Lower lobe of right lung (tissue), 2 donors: ENCODE data around the gene TRAK1. TPM values are rescaled to one million over a fixed set of nuclear protein-coding genes. Genes with fewer than 3 reads are reported as not detected.

Experiments used
- ATAC-seq, 2 donors: fragments of 200-7000 bp; cut with Tn5 transposase; one replicate each; pipeline ENCODE4 v1.9.1; 2020 to 2022; ENCODE audit warnings: mild to moderate bottlenecking in 2 of 2, moderate library complexity in 2 of 2
- DNase-seq: peaks from one replicate; pipeline ENCODE4 v3.0.0-alpha.2; 2020
- H3K27ac ChIP-seq: fragments of 200-600 bp; one replicate; pipeline ENCODE4 v1.8.0; 2022
- H3K27me3 ChIP-seq: fragments of 200-600 bp; one replicate; pipeline ENCODE4 v1.8.0; 2022; ENCODE audit warnings: low read depth
- H3K36me3 ChIP-seq: fragments of 200-600 bp; one replicate; pipeline ENCODE4 v1.8.0; 2022; ENCODE audit warnings: mild to moderate bottlenecking
- H3K4me1 ChIP-seq: fragments of 200-600 bp; one replicate; pipeline ENCODE4 v1.8.0; 2022
- H3K4me3 ChIP-seq: fragments of 200-600 bp; one replicate; pipeline ENCODE4 v1.8.0; 2022; ENCODE audit warnings: mild to moderate bottlenecking
- H3K9me3 ChIP-seq: fragments of 200-600 bp; one replicate; pipeline ENCODE4 v1.8.0; 2022
- CTCF ChIP-seq: fragments of 200-600 bp; IDR thresholded peaks from one replicate; pipeline ENCODE4 v1.8.0; 2022; ENCODE audit warnings: antibody characterized with exemption, mild to moderate bottlenecking
- intact Hi-C: fragments of 100-400 bp; cut with DNase I; formaldehyde crosslinking; loops from one replicate; pipeline ENCODE4 v1.11.0; 2022
- total RNA-seq: library from RNA; stranded (reverse); fragmentation: NEBNext Ultra II Directional; extraction: Animal tissue kit (Norgen Biotek cat#: 25700); gene quantifications from one replicate; pipeline ENCODE4 v1.2.1, GENCODE V29; 2021
- donor health status: DM: no; HTN: yes; CAD: no; lungs with severe emphysema.

Gene TRAK1
- total RNA-seq, 1 donor from 2014 or later, result 50.6 TPM

GRCh38 chr3:42122261-42123011 lies 31.3 kb downstream of the TRAK1 start:
- no peak for DNase-seq
- intact Hi-C loops, result loop anchor here (10.0 kb wide), 1 partner anchor 52 kb away; no protein-coding TSS in a partner anchor
- Histone ChIP-seq H3K4me3 (no peak overlapping the region), H3K4me1 (peaks cover 53% of the 10 kb centered on the region), H3K9me3 (no peaks in the 10 kb centered on the region), H3K36me3 (peaks cover 25% of the 10 kb centered on the region), H3K27ac (no peak overlapping the region), H3K27me3 (no peaks in the 10 kb centered on the region)
- ATAC-seq, result no peak
- TF ChIP-seq CTCF, result no peak

- no peak for TF ChIP-seq CTCF
- Histone ChIP-seq H3K36me3 (peaks cover 25% of the 10 kb centered on the region), H3K4me3 (no peak overlapping the region), H3K27me3 (no peaks in the 10 kb centered on the region), H3K27ac (no peak overlapping the region), H3K4me1 (peaks cover 46% of the 10 kb centered on the region), H3K9me3 (no peaks in the 10 kb centered on the region)
- ATAC-seq, result peak in 1 of 2 donors; percentile 8
- intact Hi-C loops, result loop anchor here (10.0 kb wide), 1 partner anchor 52 kb away; no protein-coding TSS in a partner anchor
- no peak for DNase-seq
Measured at GRCh38 chr3:42123012-42123581, 31.9 kb downstream of the TRAK1 start.

- Histone ChIP-seq H3K27me3 (no peaks in the 10 kb centered on the region), H3K4me1 (peaks cover 37% of the 10 kb centered on the region), H3K9me3 (no peaks in the 10 kb centered on the region), H3K4me3 (no peak overlapping the region), H3K27ac (no peak overlapping the region), H3K36me3 (peaks cover 25% of the 10 kb centered on the region)
- ATAC-seq (no peak), DNase-seq (no peak)
- no peak for TF ChIP-seq CTCF
- intact Hi-C loops, result loop anchor here (10.0 kb wide), 1 partner anchor 51 kb away; no protein-coding TSS in a partner anchor
Measured at GRCh38 chr3:42123824-42124658, 32.9 kb downstream of the TRAK1 start.

- no peak overlapping the region for H3K27ac ChIP-seq
- no peak overlapping the region for H3K4me3 ChIP-seq
- H3K9me3 ChIP-seq, result no peaks in the 10 kb centered on the region
- H3K27me3 ChIP-seq, result no peaks in the 10 kb centered on the region
- DNase-seq (no peak), ATAC-seq (no peak)
- TF ChIP-seq CTCF, result no peak
- peaks cover 20% of the 10 kb centered on the region for H3K4me1 ChIP-seq
- intact Hi-C loops, result loop anchor here (10.0 kb wide), 1 partner anchor 48 kb away; no protein-coding TSS in a partner anchor
- peaks cover 25% of the 10 kb centered on the region for H3K36me3 ChIP-seq
Measured at GRCh38 chr3:42127226-42127625, 36.1 kb downstream of the TRAK1 start.

GRCh38 chr3:42128526-42128925 lies 37.4 kb downstream of the TRAK1 start:
- intact Hi-C loops, result loop anchor here (10.0 kb wide), 1 partner anchor 46 kb away; no protein-coding TSS in a partner anchor
- TF ChIP-seq CTCF, result no peak
- H3K36me3 ChIP-seq, result peaks cover 25% of the 10 kb centered on the region
- no peaks in the 10 kb centered on the region for H3K9me3 ChIP-seq
- ATAC-seq, result no peak
- DNase-seq, result no peak
- no peak overlapping the region for H3K27ac ChIP-seq
- no peaks in the 10 kb centered on the region for H3K27me3 ChIP-seq
- H3K4me3 ChIP-seq, result no peak overlapping the region
- H3K4me1 ChIP-seq, result peaks cover 8% of the 10 kb centered on the region
